Fibroblast of pulmonary artery (primary cell): ENCODE measurements around the gene MZT2A.
"Not testable (repeated sequence)": the region's sequence is repeated elsewhere in the genome, so short reads cannot be mapped to it uniquely, and the experiment has no call there.

Source experiments
- DNase-seq: peaks from one replicate; pipeline ENCODE4 v3.0.0-alpha.2; 2010; ENCODE audit warnings: low read depth
- H3K4me3 ChIP-seq: replicated peaks from 2 replicates; pipeline ENCODE4 v1.5.1; 2011; ENCODE audit warnings: low read depth, mild to moderate bottlenecking, control low read depth, low read length, moderate library complexity
- CTCF ChIP-seq: IDR thresholded peaks from 2 replicates; pipeline ENCODE4 v1.5.1; 2011; ENCODE audit warnings: mild to moderate bottlenecking, control low read depth, low read length, inconsistent platforms; ENCODE audit errors: missing control alignments

Gene MZT2A

GRCh38 chr2:131493199-131493968, 1.2 kb upstream of the MZT2A start:
- H3K4me3 ChIP-seq = peak overlapping the region; percentile 88
- no peak for TF ChIP-seq CTCF
- no peak for DNase-seq

GRCh38 chr2:131492418-131493198, 411 bp upstream of the MZT2A start:
- peak overlapping the region; percentile 88 for H3K4me3 ChIP-seq
- peak; percentile 93 for DNase-seq
- TF ChIP-seq CTCF = peak; percentile 69

- peak overlapping the region; percentile 56 for H3K4me3 ChIP-seq
- DNase-seq = not testable (repeated sequence)
Observed at GRCh38 chr2:131491469-131491836, 744 bp downstream of the MZT2A start.

GRCh38 chr2:131490616-131491468, 1.4 kb downstream of the MZT2A start:
- peak overlapping the region; percentile 56 for H3K4me3 ChIP-seq
- DNase-seq = not testable (repeated sequence)

- no peak for TF ChIP-seq CTCF
- no peak for DNase-seq
- no peak overlapping the region for H3K4me3 ChIP-seq
Observed at GRCh38 chr2:131488306-131489205, 3.6 kb downstream of the MZT2A start.

- not testable (repeated sequence) for DNase-seq, H3K4me3 ChIP-seq
Observed at GRCh38 chr2:131486201-131486902, 5.8 kb downstream of the MZT2A start.

GRCh38 chr2:131484906-131485460, 7.2 kb downstream of the MZT2A start:
- not testable (repeated sequence) for H3K4me3 ChIP-seq, DNase-seq

- H3K4me3 ChIP-seq, DNase-seq: not testable (repeated sequence)
Observed at GRCh38 chr2:131483981-131484820, 8.0 kb downstream of the MZT2A start.

- not testable (repeated sequence) for DNase-seq
Observed at GRCh38 chr2:131482506-131483155, 9.6 kb downstream of the MZT2A start.

GRCh38 chr2:131480351-131480750, 11.8 kb downstream of the MZT2A start:
- H3K4me3 ChIP-seq, DNase-seq: not testable (repeated sequence)

More at GRCh38 chr2:131482506-131483155, 9.6 kb downstream of the MZT2A start:
- H3K4me3 ChIP-seq = not testable (repeated sequence)

- not testable (repeated sequence) for DNase-seq, H3K4me3 ChIP-seq
Observed at GRCh38 chr2:131478850-131479461, 13.2 kb downstream of the MZT2A start.
